NCI-H748 treated with DMSO at 0.1 percent for 48 hours (cell line): ENCODE measurements around the gene BAIAP2L2.
"Not testable (repeated sequence)": the region's sequence is repeated elsewhere in the genome, so short reads cannot be mapped to it uniquely, and the experiment has no call there.

ENCODE experiments used
- DNase-seq: peaks from one replicate; lab custom pipeline; 2025; lab: John Stamatoyannopoulos, UW

BAIAP2L2 gene, protein sequence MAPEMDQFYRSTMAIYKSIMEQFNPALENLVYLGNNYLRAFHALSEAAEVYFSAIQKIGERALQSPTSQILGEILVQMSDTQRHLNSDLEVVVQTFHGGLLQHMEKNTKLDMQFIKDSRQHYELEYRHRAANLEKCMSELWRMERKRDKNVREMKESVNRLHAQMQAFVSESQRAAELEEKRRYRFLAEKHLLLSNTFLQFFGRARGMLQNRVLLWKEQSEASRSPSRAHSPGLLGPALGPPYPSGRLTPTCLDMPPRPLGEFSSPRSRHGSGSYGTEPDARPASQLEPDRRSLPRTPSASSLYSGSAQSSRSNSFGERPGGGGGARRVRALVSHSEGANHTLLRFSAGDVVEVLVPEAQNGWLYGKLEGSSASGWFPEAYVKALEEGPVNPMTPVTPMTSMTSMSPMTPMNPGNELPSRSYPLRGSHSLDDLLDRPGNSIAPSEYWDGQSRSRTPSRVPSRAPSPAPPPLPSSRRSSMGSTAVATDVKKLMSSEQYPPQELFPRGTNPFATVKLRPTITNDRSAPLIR

DNA sequence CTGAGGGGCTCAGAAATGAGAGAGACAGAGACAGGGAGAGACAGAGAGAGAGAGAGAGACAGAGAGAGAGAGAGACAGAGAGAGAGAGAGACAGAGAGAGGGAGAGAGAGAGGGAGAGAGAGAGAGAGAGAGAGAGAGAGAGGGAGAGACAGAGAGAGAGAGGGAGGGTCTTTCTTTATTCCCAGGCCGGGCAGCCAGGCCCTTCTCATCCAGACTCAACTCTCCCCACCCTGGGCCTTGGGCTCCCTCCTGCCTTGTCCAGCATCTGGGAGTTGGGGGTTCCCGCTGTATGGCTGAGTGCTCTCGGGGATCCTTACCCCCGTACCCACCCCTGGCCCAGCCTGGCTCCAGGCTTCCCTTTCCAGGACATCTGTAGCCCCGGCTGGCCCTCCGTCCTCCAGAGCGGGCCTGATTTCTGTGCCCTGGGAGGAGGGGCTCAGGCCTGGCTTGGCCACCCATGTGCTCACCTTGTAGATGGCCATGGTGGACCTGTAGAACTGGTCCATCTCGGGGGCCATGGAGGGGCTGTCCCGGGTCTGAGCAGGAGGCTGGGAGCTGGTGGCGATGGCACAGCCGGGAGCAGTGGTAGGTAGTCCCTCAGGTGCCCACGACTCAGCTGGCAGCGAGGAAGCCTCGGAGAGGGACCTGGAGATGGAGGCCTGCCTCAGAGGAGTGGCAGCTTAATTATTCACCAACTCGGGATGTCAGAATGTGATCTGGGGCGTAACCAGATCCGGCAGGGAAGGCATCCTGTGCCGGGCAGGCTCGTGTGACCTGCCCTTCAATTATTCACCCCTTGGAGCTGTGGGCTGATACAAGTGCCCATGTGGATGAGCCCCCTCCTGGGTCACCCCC lies at the start of gene BAIAP2L2:
Gene BAIAP2L2, minus strand, starts transcription at position 677 of the 855 bp plus-strand sequence. Its CDS starts 159 bp downstream, at position 518.
- DNase-seq = no peak

DNA sequence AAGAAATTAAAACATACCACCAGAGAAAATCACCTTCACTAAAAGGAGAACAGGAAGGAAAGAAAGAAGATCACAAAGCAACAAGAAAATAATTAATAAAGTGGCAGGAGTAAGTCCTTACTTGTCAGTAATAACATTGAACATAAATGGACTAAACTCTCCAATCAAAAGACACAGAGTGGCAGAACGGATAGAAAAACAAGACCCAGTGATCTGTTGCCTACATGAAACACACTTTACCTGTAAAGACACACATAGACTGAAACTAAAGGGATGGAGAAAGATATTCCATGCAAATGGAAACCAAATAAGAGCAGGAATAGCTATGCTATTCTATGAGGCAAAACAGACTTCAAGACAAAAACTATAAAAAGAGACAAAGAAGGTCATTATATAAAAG lies 45.2 kb upstream of the BAIAP2L2 start:
- no peak for DNase-seq

DNA sequence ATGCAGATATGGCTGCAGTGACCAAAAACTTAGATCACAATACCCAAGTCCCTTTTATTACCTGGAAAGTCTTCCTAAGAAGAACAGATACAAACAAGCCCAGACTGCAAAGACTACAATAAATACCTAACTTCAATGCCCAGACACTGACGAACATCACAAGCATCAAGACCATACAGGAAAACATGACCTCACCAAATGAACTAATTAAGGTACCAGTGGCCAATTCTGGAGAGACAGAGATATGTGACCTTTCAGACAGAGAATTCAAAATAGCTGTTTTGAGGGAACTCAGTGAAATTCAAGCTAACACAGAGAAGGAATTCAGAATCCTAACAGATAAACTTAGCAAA lies 44.1 kb upstream of the BAIAP2L2 start:
- DNase-seq = not testable (repeated sequence)

DNA sequence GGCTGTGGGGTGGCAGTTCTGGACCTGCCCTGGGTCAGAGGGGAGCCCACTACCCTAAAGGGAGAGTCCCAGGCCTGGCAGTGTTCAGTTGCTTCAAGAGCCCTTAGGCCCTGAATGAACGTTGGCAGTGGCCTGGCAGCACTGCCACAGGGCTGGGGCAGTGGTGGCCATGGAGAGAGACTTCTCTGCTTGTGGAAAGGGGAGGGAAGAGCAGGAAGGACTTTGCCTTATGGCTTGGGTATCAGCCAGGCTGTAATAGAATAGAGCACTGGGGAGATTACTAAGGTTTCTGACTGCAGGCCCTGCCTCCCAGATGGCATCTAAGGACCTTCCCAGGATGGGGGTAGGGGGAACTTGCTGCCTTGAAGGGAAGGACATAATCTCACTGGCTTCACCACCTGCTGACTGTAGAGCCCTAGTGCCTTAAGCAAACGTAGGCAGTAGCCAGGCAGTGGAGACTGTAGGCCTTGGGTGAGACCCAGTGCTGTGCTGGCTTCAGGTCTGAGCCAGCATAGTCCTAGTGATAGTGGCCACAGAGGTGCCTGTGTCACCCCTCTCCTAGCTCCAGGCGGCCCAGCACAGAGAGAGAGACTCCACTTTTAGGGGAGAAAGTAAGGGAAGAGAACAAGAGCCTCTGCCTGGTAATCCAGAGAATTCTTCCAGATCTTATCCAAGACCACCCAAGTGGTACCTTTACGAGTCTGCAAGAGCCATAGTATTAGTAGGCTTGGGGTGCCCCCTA lies 43.5 kb upstream of the BAIAP2L2 start:
- no peak for DNase-seq

DNA sequence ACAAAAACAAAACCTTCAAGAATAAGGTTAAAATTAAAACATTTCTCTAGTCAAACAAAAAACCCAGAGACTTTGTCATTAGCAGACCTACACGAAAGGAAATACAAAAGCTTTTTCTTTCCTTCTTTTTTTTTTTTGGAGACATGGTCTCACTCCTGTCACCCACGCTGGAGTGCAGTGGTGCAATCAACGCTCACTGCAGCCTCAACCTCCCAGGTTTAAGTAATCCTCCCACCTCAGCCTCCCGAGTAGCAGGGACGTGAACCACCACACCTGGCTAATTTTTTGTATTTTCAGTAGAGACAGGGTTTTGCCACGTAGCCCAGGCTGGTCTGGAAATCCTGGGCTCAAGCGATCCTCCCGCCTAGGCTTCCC lies 40.6 kb upstream of the BAIAP2L2 start:
- DNase-seq = no peak

DNA sequence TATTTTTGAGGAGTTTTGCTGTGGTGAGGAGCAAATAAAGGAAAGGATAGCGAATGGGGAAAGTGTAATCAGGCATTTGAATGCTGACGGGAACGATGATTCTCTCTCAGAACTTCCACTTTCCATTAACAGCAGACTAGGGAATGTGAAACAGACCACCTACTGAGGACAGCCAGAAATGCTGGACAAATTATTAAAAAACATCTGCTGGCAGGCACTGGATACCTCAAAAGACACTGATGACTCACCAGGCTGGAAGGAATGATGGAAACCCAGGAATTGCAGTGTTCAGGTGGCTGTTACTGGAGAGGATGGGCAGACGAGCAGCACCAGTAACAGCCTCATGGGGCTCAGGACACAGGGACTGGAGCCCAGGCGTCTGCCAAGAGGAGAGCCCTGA lies 37.8 kb upstream of the BAIAP2L2 start:
- no peak for DNase-seq

DNA sequence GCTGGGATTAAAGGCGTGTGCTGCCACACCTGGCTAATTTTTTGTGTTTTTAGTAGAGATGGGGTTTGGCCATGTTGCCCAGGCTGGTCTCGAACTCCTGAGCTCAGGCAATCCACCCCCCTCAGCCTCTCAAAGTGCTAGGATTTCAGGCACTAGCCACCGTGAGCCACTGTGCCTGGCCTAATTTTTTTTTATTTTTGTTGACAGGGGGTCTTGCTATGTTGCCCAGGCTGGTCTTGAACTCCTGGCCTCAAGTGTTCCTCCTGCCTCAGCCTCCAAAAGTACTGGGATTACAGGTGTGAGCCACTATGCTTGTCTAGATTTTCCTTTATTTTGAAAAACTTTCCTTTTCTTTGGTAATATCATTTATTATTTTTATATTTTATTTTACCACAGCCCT lies 35.7 kb upstream of the BAIAP2L2 start:
- not testable (repeated sequence) for DNase-seq

DNA sequence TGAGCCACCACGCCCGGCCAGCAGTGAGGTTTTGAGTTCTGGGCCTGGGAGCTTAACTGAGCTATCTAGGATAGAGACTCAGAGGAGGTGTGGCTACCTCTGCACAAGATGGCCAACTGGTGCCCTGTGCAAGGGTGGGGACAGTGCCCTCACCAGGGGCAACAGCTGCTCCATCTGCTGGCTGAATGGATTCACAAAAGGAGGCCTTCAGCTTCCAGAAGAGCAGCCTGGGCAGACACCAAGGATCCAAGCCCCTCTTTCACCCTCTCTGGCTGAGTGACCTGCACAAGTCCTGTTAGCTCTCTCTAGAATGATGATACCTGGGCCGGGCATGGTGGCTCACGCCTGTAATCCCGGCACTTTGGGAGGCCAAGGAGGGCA lies 33.5 kb upstream of the BAIAP2L2 start:
- no peak for DNase-seq

DNA sequence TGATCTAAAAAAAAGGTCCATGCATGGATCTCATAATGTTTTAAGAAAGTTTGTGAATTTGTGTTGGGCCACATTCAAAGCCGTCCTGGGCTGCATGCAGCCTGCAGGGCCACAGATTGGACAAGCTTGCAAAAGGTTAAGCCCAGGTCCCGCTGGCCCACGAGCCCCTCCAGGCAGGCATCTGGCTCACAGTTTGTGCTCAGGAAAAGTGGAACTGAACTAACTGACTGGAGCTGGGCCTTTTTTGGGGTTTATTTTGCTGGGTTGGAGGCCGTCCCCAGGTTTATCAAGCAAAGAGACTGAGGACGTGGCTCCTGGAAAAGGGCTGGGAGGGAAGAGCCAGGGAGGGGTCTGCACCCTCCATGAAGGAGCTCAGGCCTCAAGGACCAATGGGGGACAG lies 32.1 kb upstream of the BAIAP2L2 start:
- no peak for DNase-seq

DNA sequence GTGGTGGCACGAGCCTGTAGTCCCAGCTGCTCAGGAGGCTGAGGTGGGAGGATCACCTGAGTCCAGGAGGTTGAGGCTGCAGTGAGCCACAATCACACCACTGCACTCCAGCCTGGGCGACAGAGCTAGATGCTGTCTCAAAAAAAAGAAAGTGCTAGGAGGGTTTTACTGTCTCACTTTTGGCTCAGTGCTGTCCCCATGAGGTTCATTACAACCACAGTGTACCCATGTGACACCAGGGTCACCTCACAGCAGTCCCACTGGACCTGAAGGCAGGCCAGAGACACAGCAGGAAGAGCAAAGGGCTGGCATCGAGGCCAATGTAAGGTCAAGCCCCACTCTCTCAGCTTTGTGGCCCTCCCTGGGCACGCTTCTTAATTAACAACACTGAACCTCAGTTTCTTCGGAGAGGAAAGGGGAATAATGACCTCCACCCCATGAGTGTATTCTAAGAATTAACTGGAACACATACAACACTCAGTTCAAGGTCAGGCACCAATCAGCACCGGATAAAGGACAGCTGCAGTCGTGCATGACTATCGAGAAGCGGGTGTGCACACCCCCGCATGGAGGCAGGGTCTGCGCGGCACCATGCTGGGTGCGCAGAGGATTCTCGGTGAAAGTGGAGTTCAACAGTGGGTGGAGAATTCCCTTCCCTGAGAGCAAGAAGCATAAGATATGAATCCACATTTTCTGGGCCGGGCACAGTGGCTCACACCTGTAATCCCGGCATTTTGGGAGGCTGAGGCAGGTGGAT lies 30.9 kb upstream of the BAIAP2L2 start:
- no peak for DNase-seq

DNA sequence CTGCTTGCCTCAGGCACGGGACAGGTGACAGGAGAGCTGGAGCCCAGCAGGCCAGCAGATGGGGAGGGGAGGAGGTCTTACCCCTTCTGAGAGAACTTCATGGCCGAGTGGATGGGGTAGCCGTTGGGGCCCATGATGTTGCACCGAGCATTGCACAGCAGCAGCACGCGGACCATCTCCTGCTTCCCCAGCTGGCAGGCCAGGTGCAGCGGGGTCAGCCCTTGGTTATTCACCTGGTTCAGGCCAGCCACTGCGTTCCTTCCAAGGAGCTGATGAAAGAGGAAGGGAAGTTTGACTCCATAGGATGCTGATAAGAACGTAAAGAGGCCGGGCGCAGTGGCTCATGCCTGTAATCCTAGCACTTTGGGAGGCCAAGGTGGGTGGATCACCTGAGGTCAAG lies 29.4 kb upstream of the BAIAP2L2 start:
- DNase-seq = no peak

DNA sequence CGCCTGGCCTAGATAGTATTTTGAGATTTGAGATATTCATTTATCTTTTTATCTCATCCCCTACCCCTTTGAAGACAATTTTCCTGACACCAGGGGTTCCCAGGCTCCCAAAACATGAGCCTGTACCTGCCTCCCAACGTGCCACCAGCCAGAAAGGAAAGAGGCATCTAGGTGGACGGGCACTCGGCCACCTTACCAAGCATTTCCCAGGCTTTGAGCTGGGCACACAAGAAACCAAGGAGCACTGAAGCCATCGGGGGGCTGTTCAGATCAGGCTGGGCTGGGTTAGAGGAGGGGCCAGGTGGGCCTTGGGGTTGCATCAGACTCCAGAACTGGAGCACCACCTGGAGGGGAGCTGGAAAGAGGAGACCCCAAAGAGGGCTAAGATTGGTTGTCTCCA lies 28.5 kb upstream of the BAIAP2L2 start:
- no peak for DNase-seq

DNA sequence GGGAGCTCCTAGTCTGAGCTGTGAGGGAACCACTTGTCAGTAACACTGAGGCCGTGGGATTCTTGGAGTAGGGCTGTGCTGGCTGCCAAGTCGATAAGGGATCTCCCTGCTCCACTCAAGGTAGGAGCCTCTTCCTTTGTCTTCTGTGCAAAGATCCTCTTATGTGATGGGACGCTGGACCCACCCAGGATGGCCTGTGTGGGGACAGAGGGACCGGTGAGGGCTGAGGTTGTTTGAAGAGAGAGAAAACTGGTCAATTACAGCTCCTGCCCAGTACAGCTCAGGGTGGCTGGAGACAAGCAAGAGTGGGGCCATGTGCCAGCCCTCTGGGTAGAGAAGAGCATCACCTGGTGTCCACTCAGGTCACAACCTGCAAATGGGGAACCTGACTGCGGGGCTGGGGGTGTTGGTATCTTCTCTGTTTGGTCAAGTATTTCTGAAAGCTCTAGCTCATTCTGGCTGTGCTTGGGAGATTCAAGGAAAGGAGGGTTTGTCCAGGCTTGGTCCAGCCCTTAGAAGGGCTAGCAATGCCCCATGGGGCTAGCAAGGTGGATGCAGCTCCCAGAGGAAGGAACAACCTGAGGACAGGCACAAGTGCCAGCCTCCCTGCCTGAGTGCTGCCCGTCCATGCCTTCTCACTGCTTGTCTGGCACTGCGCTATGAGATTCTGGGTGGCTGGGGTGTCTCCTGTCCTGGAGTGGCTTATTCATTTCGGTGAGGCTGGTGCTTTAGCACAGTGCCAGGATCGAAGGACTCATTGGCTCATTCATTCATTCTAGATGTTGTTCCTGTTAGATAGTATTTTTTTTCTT lies 27.6 kb upstream of the BAIAP2L2 start:
- no peak for DNase-seq

DNA sequence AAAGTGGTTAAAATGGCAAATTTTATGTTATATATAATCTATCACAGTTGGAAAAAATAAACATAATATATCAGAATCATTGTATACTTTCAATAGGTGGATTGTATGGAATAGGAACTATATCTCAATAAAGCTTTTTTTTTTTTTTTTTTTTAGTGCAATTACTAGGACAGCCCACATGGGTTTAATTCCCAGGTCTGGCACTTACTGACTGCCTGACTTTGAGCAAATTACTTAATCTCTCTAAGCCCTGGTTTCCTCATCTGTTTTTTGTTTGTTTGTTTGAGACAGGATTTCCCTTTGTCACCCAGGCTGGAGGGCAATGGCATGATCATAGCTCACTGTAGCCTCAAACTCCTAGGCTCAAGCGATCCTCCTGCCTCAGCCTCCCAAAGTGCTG lies 26.1 kb upstream of the BAIAP2L2 start:
- DNase-seq = no peak

DNA sequence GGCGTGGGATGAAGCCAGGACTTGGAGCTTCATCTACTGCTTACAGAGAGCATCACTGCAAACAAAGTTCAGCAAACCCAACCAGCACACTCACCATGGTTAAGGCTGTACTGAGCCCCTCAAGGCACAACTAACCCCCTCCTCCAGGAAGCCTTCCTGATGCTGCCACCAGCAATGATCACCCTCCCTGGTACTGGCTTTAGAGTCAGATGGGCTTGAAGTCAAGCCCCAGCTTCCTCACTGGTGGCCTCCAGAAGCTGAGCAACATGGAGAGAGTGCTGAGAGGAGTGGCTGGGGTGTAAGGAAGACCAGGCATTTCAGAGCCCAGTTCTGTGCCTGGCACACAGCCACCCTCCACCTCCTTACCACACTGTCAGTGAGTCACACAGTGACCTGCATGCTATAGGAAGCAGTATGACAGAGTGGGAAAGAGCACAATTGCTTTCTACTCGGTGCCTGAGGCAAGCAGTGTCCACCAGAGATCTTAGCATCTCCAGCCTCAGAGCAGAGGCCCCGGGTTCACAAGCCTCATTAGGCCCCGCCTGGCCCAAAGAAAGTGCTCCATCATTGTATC lies 24.7 kb upstream of the BAIAP2L2 start:
- no peak for DNase-seq

DNA sequence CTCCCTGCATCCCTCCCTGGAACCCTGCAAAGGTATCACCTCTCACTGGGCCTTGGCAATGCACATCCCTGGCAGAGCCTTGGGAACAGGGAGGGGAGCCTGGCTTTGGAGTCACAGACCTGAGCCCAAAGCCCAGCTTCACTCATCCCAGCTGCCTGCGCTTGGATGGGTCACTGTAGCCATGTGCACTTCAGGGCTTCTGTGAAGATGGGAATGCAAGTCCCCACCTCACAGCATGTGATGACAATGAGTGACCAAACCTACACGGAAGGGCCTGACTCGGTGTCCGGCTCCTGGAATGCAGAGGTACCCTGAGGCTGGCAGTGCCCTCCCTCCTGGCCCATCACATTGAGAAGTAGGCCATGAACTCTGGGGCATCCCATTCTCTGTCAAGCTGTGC lies 22.8 kb upstream of the BAIAP2L2 start:
- DNase-seq = no peak

DNA sequence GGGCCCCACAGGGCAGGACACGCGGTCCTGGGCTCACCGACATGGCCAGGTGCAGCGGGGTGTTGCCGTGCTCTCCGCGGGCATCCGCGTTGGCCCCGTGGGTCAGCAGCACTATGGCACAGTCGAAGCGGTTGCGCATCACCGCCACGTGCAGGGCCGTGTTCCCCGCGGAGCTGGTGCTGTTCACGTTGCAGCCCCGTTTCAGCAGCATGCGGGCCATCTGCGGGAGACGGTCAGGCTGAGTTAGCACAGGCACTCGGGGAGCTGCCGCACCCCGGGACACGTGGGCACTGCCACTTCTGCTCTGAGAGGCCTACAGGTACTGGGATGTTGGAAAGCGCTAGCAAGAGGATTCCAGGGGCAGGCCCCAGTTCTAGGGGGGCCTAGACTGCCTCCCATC lies 22.3 kb upstream of the BAIAP2L2 start:
- DNase-seq = no peak

DNA sequence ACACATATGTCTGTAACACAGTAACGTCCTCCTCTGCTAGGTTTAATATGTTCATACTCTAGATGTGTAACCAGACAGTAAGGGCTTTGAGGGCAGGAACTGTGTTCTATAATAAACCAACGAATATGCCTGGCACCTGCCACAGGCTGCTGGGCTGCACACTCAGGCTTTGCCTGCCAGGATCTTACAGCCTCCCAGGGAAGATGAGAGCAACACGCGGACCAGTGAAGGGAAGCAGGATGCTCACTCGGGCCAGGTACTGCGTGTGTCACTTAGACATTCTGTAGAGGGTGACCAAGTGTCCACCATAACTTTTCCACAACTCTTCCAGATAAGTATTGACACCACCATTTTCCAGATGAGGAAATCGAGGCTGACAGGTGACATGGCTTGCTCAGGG lies 21.7 kb upstream of the BAIAP2L2 start:
- DNase-seq = no peak

DNA sequence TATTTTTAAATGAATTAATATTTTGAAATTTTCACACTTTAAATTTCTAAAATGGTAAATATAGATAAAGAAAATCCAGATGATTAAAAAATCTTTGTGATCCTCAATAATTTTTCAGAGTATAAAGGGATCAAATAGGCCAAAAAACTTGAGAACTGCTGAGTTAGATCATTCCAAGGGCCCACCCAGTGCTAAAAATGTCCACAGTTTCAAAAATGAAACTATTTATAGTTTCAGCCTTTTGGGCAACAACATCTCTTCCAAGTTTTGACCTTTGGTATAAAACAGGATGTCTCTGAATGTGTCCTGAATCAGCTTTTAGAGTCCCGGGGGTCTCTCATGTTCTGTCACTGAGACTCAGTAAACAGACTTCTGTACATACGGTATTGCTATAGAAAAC lies 20.9 kb upstream of the BAIAP2L2 start:
- no peak for DNase-seq

DNA sequence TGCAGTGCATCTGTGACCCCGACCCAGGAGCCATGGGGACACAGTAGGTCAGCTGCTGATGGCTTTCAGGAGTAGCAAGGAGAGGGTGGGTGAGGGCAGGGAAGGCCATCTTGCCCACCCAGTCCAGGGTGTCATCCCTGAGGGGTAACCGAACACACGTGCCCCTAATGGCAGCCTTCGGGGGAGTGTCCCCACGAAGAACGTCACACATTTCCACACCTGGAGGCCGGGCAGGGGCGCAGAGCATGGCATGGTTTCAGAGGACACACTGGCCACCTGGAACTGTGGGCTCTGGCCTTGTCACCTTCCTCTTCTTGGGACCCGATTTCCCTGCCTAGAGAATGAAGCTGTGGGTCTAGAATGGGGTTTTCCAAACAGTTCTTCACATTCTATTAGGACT lies 19.4 kb upstream of the BAIAP2L2 start:
- DNase-seq = no peak

DNA sequence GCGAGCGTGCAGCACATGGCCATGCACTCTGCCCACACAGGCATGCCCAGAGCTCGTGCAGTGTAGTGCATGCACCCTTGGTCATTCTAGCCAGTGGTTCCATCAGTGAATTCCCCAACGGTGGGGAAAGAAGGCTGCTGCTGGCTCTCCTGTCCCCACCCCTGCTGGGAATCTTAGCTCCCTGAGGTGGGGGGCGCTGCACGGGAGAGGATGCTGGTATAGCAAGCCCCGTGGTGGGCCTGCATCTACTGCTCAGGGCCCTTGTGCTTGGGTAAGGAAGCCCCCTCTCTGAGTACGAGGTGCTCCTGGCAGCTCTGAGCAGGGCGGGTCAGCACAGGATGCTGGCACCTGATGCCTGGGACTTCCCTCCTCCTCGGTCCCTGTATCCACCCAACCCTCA lies 18.5 kb upstream of the BAIAP2L2 start:
- DNase-seq = no peak
